GM19468 (cell line): ENCODE data around the gene TRABD2B.

Experiments used
- ATAC-seq: cut with Tn5 transposase; IDR thresholded peaks from one replicate; pipeline ENCODE4 v1.9.1; 2021; ENCODE audit warnings: mild to moderate bottlenecking, moderate library complexity, moderate number of reproducible peaks; ENCODE audit not compliant: unreplicated experiment; ENCODE audit errors: extremely low read depth

TRABD2B gene

GRCh38 chr1:48023488-48023887 lies 26.3 kb upstream of the TRABD2B start:
- ATAC-seq: no peak

- ATAC-seq: no peak
Measured at GRCh38 chr1:48022306-48022705, 25.1 kb upstream of the TRABD2B start.

DNA sequence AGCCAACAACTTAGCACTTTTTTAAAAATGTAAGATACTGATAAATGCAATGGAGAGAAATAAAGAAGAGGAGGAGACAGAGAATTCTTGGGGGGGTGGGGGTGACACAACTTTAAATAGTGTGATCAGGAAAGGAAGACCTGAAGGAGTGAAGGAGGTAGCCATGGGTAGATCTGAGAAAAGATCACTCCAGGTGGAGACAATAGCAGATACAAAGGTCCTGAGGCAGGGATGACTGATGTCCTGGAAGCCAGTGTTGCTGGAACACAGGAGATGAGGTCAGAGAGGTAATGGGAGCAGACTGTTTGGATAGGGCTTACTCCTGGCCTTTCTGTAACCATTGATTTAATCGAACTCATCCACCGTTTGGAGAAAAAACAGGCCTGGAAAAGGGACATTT lies 24.6 kb upstream of the TRABD2B start:
- no peak for ATAC-seq

GRCh38 chr1:48019714-48020315 lies 22.6 kb upstream of the TRABD2B start:
- ATAC-seq: no peak

GRCh38 chr1:48018799-48019198 lies 21.6 kb upstream of the TRABD2B start:
- ATAC-seq: no peak

GRCh38 chr1:48017716-48018115 lies 20.5 kb upstream of the TRABD2B start:
- ATAC-seq: no peak

GRCh38 chr1:48016515-48016914 lies 19.3 kb upstream of the TRABD2B start:
- no peak for ATAC-seq

DNA sequence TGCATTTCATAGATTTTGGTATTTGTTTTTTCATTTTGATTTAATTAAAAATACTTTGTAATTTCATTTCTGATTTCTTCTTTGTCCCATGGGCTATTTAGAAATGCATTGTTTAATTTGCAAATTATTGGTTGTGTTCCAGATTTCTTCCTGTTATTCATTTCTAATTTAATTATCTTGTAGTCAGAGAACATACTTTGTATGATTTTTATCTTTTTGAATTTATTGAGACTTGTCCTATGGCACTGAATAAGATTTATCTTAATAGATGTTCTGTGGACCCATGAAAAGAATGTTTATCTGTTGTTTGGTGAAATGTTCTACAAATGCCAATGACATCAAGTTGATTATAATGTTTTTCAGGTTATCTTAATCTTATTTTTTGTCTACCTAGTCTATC lies 16.1 kb upstream of the TRABD2B start:
- ATAC-seq: no peak

DNA sequence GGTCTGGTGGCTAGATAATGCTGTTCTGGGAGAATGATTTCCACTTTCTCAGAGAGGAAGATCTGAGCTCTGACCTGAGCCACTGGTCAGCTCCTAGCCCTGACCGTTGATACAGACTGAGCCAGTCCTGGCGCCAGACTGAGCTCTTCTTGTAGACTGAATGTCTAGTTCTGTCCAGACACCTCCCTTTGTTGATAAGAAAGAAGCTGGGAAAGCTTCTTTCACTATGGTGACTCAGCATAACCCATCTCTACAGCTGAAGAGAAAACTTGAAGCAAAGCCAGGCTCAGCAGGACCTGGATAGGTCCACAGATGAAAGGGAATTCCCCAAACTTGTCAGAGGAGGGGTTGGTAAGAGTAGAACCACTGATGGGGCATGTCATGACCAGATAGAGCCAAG lies 9.9 kb upstream of the TRABD2B start:
- ATAC-seq: no peak

GRCh38 chr1:48006264-48006663 lies 9.1 kb upstream of the TRABD2B start:
- ATAC-seq: no peak

- no peak for ATAC-seq
Measured at GRCh38 chr1:48005253-48006117, 8.3 kb upstream of the TRABD2B start.

GRCh38 chr1:48003741-48004531 lies 6.8 kb upstream of the TRABD2B start:
- ATAC-seq: no peak

DNA sequence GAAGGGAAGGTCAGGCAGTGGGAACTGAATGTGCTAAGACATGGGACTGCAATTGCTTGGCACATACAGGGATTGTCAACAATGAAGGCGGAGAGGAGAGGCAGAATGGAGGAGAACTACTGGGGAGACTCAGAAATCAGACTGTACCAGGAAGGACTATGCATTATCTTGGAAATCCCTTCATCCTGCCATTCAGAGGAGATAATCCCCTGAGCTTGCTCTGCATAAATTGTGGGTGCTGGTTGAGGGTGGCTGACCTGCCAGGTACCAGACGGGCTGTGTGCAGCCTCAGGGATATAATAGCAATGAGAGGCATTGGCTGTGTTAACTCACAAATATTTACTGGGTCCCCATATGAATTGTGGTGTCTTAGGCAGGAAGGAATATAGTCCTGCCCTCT lies 5.0 kb upstream of the TRABD2B start:
- ATAC-seq: no peak

DNA sequence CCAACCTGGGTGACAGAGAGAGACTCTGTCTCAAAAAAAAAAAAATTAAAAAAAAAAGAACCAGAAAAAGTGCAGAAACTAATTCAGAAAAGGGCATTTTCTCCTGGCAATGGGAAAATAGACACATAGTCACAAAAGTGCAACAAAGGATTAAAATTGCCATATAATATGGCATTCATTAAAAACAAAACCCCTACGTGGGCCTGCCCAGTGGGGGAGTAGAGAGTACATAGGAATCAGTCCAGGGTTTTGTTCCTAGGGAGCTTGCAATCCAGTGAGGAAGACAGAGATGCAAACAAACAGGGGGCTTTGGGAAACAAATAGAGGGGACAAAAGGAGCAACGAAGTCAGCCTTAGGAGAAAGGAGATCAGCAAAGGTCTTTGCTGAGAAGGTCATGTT lies 4.5 kb upstream of the TRABD2B start:
- ATAC-seq: no peak

DNA sequence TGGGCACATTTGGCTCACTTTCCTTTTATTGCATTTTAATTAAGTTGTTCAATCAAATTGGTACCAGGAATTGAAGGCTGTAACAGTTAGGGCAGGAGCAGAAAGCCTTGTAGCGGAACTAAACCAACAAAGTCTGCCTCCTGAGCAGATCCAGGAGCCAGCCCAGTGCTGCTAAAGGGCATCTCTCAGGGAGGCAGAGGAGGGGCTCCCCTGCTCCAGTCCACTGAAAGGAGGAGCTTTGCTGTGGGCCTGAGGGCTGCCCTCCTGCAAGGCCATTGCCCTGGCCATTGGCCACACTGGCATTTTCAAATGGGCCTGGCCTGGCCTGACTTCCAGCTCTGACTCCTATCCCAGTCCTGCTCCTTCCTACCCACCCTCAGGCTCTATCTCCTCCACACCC lies 3.7 kb upstream of the TRABD2B start:
- ATAC-seq: no peak

DNA sequence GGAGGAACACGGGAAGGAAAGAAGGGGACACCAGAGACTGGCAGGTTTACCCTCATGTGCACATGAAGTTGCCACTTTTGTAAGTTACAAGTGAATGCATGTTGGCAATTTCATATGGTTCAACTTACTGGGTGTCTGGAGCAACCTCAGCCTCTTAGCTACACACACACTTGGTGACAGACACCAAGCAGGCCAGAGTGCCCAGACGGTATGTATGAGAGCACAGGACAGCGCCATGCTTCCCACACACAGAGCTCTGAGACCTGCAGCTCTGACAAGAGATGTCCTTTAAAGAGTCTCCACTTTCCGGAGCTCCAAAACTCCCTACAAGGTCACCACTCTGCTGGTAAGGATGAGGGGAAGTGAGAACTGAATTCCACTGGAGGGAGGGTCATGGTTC lies 1.9 kb upstream of the TRABD2B start:
- ATAC-seq: no peak

DNA sequence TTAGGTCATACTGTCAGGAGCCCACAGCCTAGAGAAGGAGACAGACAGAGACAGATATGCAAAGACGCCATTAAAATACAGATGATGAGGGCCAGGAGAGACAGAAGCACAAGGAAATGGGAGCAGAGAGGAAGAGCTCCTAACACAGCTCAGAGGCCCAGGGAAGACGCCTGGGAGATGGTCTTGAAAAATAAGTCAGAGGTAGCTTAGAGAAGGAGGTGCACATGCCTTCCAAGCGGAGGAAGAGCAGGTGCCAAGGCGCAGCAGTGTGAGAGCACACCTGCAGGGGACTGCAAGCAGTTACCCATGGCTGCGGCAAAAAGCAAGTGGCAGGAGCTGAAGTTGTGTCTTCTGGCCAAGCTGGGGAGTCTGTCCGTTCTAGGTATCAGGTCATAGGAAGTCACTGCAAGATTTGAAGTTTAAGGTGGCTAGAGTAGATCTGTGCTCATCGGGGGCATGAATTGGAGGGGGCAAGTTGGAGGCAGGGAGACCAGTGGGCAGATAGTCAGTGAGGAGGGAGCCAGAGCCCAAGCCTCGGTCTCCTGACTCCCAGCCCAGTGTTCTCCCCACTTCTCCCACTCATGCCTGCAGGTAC lies 1.3 kb upstream of the TRABD2B start:
- ATAC-seq: no peak

DNA sequence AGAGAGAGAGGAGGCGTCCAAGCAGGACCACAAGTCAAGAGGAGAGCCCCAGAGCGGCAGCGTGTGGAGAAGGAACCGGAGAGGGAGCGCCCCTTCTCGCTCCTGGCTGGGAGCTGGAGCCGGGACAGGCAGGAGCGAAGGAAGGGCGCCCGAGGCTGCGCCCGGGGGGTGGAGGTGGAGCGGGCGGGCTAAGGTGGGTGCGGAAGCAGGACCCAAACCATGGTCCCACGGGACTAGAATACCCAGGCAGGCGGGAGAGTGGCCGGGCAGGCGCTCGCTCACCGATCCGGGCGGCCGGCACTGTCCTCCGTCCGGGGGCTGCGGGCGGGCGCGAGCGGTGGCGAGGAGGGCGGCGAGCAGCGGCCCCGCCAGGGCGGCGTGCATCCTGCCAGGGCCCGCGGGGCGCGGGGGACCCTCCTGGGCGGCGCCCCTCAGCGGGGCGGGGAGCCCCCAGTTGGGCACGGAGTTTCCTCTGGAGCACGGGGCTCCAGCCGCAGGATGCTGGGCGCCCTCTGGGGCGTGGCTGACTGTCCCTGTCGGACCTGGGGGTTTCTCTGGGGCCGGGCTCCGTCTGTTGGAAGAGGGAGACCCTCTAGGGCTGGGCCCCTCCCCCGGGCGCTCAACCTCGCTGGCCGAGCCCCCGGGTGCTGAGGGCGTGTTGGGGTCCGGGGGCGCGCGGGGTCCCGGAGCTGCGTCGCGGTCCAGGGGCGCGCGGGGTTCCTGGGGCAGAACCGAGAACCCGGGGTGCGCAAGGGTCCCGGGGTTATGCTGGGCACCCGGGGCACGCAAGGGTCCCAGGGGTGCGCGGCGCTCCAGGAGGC lies 569 bp downstream of the TRABD2B start:
- ATAC-seq: no peak

DNA sequence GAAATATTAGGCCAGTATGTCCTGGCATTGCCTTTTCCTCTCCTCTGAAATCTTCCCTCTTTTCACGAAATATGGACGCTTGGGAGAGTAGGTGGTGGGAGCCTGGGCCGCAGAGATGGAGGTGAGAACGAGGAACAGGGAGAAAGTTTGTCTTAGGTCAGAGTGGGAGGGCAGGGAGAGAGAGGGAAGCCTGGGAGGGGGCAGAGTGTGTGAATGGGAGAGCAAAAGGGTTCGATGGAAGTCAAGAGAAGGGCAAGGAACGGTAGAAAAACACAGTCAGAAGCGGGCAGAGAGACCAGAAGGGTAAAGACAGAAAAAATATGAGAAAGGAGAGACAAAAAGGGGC lies 1.2 kb downstream of the TRABD2B start:
- ATAC-seq: no peak
